Amniotic stem cell (primary cell): ENCODE measurements around the gene SLC6A17.
A peak's percentile ranks its signal among the peaks of the same experiment; 100 is the strongest.

Experiments
- DNase-seq: peaks from one replicate; lab custom pipeline; 2025; lab: John Stamatoyannopoulos, UW

Gene SLC6A17

DNA sequence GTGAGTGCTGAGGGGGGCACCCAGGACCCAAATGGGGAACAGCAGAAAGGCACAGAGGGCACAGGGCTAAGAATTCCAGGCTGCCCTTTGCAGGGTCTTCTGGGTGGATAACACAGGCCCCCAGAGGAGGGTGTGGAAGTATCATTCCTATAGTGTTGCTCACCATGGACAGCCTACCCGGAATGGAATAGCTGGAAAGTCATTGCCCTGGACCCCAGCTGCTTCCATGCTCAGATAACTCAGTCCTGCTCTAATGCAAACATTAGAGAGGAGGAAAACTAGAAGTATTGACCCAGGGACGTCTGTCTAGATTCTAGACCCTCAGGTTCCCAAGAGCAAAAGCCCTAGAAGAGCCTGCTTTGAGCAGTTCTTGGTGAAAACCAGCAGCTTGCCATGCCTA is 24.7 kb downstream of the SLC6A17 start:
- no peak for DNase-seq

DNA sequence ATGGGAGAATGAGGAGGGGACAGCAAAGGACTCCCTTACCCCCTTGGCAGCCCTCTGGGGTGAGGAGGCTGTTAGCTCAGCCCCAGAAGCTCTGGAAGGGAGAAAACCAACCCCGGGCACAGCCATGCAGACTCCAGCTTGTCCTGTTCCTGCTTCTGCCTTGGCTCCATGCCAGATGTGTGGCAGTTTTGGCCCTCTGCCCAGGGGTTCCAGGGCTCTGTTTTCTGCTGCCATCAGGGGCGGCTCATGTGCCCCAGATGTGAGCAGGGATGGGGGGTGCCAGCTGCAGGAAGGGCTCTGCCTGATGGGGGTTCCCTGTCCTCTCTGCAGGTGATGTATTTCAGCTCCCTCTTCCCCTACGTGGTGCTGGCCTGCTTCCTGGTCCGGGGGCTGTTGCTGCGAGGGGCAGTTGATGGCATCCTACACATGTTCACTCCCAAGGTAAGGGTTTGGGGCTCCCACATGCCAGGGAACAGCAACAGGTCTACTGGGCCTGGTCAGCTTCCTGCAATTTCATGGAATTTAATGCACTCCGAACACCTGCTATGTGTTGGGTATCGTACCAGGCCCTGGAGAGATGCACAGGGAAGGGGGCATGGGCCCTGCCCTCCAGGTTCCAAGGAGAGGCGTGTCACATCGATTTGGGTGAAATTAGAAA is 26.1 kb downstream of the SLC6A17 start:
- DNase-seq, result no peak

DNA sequence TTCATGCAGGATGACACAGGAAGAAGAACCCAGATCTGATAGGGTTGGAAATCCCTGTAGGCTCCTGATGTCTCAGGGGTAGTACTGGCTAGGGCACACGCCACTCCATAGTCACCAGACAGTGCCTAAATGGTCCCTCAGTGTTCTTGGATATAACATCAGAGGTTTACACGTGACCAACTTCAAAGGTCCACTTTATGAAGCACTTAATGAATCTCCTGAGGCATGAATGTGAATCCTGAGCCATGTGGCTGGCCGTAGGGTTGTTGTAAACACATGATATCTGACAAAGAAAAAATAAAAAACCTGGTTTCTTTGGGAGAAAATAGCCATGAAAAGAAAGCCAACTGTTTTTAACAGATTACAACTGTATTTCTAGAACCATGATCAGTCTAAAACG is 27.5 kb downstream of the SLC6A17 start:
- no peak for DNase-seq

DNA sequence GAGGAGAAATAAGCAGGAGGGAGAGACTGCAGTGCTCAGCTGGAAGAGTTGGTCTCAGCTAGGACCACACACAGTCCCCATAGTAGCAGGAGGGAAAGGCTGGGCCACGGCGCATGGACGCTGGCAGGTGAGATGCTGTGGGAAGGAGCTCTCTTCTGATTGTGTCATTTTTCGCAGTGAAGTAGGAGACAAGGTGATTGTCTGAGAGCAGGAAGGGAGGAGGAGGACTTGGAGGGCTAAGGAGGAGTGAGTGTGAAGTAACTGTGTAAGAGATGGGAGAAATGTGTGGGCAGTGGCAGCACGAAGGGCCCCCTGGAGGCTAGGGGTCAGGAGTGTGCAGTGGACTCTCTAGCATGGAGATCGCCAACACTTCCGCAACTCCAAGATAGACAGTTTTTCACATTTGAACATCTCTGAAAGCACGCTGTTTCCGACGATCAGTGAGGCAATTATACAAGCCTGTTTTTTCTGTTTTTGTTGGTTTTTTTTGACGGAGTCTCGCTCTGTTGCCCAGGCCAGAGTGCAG is 33.4 kb downstream of the SLC6A17 start:
- DNase-seq, result no peak

DNA sequence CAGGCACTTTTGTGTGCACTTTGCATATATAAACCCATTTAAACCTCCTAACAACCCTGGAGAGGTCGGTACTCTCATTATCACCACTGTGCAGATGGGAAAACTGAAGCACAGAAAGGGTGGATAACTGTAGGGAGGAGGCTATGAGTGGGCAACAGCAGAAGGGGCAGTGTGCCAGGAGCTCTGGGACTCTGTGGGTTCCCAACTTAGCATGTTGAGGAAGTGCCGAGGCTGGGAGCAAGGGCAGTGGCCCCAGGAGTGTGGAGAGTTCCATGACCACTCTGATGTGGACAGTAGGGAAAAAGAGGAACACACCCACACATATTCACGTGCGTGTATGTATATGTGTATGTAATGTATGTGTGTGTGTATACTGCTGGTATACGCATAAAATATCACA is 34.2 kb downstream of the SLC6A17 start:
- DNase-seq, result no peak

DNA sequence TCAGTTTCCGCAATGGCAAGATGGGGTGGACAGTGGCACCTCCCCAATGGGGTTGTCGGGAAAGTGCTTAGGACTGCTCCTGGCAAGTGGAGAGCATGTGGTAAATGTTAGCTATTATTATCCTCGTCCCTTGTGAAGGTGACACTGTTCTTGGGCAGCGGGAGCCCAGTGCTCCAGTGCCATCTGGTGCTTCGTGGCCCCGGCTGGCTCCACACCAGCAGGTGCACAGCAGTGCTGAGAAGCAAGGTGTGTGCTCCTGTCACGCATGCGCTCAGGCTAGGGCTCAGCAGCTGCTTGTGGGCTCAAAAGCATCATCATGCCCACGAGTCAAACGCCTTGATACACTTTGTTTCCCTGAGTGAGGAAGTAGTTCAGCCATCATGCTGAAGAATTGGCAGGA is 34.9 kb downstream of the SLC6A17 start:
- DNase-seq, result no peak

DNA sequence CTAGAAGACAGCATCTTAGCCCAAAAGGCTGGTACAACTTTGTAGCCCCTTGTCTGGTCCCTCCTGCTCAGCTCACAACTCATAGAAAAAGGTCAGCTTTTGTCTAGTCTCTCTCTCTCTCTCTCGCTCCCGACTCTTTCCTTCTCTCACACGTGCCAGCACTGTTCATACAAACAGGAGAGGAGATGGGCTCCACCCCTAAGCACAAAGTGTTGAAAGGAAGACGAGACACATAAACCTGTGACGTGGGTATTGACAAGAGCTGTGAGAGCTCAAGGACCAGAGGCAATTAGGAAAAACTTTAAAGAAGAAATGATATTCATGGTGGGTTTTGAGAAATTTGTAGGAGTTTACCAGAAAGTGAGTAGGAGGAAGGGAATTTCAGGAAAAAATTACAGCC is 36.3 kb downstream of the SLC6A17 start:
- DNase-seq, result no peak

DNA sequence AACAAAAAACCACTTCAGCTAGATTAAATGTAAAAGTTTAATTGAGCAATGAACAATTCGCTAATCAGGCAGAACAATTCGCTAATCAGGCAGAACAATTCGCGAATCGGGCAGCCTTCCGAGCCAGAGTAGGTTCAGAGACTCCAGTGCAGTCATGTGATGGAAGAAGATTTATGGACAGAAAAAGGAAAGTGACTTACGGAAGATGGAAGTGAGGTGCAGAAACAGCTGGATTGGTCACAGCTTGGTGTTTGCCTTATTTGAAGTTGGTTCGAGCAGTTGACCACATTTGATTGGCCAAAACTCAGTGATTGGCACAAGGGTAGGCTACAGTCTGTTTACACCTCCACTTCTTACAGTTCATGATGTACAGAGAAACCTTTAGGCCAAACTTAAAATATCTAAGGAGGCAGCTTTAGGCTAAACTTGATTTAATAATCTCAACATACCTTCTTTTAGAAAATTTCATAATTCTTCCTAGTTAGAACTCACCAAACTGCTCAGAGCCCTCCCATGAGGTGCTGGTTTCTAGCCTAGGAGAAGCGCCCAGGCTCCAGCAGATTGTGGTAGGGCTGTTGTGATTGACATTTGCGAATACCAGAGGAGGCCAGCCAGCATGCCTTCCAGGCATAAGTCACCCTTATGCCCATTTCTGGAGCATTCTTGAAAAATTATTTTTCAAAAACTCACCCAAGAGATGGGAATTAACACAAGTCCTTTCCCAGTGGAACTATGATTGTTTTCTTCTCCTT is 37.0 kb downstream of the SLC6A17 start:
- peak; percentile 19 for DNase-seq

DNA sequence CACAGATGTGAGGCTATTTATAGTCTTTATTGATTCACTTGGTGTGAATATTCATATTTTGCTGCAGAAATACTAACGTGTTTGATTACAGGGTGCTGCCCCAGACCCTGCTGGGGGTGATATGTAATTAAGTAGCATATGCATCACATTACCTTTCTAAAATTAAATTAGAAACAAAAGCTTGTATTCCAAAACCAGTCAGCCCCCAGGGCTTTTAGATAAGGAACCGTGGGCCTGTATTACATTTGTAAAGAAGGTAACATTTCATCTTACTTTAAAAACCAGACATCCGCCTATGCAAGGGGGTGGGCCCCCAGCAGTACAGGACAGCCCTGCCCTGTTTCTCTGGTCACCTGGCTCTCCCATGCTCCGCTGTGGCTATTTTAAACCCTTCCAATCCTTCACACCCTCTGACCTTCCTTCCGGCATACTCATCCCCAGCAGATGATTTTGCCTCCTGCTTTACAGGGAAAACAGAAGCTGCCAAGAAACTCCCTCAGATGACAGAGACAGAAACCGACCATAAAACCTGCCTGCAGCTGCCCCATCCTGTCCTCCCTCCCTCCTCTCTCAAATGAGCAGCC is 37.8 kb downstream of the SLC6A17 start:
- DNase-seq, result no peak

DNA sequence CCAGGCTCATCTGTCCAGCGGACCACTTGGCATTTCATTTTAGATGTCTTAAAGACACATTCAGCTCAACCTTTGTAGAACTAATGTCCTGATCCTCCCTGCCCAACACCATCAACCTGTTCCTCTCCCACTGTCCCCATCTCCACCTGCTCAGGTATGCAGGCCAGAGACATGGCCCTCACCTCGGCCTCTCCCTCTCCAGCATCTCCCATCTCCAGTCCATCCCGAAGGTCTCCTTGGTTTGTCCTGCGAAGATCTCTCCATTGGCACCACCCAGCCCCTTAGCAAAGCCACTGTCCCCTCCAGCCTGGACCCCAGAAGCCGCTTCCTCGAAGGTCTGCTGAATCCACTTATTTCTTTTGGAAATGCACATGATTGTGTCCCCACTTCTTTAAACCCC is 38.9 kb downstream of the SLC6A17 start:
- no peak for DNase-seq

DNA sequence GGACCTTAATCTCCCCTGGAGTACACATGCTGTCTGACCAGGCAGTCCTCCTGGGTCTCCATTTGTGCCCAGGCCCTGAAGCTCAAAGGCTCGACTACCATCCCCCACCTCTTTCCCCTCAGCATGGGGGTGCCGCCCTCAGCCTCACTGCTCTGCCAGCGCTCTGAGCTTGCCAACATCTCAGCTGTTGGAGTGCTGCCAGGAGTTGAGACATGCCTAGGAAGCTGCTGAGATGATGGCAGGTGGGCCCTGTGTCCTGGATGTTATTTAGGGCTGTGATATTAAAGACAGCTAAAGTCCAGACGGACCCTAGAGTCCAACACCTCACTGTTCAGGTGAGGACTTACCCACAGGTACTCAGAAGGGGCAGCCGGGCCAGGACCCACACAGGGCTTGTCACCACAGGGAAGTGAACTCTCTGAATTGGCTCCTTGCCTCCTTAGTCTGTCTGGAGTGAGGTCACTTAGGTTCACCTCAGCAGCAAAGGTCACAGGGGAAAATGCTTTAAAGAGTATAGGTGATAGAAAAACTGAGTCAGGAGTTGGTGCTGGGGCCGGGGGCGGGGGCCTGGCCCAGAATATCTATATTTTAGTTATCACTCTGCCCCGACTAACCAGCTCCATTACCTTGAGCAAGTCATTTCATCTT is 40.1 kb downstream of the SLC6A17 start:
- no peak for DNase-seq

DNA sequence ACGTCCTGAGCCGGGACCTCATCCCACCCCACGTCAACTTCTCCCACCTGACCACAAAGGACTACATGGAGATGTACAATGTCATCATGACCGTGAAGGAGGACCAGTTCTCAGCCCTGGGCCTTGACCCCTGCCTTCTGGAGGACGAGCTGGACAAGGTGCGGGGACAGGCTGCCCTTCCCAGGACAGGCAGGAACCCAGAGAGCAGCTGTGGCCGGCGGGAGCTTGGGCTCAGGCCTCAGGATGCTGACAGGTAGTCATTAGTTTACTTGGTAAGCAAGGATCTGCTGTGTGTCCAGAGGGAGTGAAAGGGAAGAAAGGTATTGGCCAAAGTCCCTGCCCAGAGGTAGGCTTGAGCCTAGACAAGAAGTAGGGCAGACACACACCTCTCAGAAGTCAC is 42.2 kb downstream of the SLC6A17 start:
- no peak for DNase-seq

DNA sequence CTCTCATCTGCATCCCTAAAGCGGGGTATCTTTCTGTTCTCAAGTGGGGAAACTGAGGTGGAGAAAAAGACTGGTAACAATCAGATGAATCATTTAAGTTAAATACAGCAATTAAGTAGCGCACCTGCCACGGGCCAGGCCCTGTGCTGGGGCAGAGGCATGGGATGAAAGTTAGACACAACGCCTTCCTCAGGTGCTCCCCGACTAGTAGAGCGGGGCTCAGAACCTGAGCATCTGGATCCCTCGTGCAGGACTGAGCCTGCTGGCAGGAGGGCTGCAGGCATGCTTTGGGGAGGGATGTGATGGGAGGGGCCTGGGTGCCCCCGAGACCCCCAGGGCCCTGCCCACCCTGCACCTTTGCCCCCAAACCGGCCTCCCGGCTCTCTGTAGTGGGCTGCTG is 44.9 kb downstream of the SLC6A17 start:
- DNase-seq, result no peak

DNA sequence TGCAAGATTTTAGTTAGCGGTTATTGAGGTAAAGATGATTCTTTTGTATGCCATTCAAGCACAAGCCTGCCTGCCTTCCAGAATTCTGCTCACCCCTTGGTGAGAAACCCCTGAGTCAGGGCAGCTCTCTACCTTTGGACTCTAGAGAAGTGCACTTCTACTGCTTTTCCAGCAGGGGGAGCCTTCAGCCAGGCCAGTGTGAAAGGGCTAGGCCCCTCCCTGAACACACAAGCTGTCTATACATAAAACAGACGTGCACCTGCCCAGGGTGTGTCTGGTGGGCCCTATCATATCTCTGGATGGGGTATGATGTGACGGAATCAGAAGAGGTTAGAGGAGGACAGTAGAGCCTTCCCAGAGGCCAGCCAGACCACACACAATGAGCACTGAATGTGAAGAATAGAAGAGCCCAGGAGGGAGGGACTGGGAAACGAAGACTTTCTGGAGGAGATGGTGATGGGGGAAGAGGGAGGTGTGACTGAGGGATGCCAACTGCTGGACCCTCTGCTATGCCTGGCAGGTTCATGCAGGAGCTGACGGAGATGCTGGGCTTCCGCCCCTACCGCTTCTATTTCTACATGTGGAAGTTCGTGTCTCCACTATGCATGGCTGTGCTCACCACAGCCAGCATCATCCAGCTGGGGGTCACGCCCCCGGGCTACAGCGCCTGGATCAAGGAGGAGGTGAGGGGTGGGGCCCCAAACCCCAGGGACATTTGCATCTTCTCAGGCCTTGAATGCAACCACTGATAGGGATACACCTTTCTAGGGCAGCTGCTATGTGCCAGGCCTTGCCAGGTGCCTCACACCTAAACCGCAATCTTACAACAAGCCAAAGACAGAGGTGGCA is 46.8 kb downstream of the SLC6A17 start:
- DNase-seq, result no peak

DNA sequence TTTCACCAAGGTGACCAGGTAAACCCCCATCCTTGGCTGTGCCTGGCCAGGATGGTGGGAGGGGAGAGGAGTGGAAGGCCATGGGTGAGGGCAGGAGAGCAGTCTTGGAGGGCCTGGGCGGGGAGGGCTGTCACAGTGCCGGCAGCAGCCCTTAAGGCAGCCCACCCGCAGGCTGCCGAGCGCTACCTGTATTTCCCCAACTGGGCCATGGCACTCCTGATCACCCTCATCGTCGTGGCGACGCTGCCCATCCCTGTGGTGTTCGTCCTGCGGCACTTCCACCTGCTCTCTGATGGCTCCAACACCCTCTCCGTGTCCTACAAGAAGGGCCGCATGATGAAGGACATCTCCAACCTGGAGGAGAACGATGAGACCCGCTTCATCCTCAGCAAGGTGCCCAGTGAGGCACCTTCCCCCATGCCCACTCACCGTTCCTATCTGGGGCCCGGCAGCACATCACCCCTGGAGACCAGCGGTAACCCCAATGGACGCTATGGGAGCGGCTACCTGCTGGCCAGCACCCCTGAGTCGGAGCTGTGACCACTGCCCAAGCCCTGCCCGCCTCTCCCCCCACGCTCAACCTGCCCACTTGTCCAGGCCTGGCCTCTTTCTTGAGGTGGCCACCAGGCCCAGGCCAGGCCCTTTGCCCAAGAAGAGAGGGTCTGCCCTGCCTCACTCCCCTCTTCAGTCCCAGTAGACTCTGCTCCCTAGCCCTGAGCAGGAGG is 47.8 kb downstream of the SLC6A17 start:
- no peak for DNase-seq

DNA sequence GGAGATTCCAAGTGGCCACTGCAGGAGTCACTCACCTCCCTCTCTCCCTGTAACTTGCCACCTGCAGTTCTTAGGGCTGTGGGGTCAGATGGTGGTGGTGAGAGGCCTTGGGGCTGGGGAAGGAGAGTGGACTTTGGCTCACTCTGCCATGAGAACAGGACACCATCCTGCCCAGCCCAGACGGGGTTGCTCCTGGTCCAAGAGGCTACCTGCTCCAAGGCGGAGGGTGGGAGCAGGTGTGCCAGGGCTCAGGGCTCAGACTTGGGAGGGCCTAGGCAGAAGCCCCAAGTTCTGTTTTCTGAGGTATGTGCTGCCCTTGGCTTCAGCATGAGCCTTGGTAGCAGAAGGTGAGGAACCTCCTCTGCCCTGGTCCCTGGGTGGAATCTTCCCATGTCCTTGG is 48.5 kb downstream of the SLC6A17 start:
- DNase-seq, result no peak

DNA sequence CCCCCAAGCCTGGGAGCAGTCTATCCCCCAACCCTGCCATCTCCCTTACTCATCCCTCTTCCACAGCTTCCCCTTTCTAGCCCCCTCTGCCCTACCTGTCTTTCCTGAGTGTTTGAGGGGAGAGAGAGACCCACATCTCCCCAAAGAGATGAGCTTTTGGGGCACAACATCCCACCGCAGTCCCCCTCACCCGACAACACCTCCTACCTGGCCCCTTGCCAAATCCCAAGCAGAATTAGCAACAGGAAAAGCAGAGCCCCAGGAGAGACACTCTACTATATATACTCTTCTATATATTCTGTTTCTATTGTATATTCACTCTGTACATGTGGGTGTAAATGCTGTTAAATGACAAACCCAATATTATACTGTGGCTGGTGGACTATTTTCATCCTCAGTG is 49.9 kb downstream of the SLC6A17 start:
- no peak for DNase-seq

DNA sequence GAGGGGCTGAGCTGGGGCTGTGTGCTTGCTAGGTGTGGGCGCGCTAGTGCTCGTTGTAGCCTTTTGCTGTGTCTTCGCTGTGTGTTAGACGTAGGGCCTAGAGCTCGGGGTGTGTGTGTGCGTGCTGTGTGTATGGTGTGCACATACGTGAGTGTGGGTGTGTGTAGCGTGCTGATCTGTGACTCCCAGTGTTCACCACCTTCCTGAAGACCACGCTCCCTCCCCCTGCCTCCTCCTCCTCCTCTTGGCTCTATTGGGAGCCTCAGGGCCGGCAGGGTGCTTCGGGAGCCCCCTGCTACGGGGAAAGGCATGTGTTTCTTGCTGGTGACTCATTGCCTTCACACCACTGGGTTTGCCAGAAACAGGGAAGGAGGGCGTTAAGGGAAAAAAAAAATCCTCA is 50.4 kb downstream of the SLC6A17 start:
- DNase-seq, result no peak

DNA sequence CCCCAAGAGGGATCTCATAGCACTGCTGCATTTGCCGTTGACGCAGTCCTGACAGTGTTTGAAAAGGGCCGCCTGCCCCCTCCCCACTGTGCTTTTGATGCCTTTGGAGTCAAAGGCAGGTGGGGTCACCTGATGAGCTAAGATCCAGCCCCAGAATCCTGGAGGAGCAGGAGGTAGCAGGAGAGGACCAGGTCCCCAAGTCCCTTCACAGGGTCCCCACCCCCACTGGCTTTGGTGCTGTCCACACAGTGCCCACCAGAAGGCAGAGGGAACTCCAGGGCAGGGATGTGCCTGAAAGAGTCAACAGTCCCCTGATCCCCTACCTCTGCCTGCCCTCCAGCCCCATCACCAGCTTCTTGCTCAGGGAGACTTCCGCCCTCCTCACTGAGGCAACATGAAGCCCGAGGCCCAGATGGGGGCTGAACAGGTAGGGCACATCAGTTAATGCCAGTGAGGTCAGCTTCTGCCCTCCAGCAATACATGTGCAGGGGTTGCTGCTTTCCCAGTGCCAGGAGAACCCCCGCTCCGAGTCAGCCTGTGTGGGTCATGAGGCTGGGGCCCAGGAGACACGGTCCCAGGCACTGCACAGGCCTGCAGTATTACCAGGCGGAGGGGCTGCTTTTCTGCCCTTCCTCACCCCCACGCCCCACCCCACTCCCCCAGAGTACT is 51.0 kb downstream of the SLC6A17 start:
- DNase-seq, result no peak

DNA sequence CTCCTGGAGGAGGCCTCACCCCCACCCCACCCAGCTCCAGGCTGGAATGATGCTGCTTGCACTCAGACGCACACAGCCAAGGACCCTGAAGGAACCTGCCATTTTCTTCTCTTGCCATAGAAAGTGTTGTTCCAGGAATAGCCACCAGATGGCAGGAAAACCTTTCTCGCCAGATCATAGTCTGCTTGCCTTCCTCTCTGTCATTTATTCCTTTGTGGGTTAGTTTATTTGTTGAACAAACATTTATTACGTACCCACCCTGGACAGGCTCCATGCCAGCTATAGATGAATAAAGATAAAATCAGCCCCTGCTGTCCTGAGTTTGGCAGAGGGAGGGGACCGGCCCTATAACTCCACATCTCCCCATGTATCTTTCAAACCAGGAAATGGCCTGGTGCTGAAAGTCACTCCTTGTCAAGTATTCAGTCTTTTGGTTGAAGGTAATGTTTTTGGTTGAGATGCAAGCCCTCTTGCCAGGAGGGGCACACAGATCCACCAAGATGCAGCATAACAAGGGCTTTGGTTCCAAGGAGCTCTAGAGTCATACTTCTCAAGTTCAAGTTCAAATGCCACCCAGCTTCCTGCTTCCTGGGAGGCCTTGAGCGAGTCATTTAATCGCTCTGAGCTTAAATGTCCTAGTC is 52.8 kb downstream of the SLC6A17 start:
- DNase-seq, result no peak
